MM.1S (cell line): Measurements from ENCODE around the gene CBLB.

Source experiments
- EZH2 ChIP-seq: fragments of 300-600 bp; sonication (generic); optimal IDR thresholded peaks from 2 replicates; pipeline ENCODE3; 2017; ENCODE audit warnings: low read depth, mild to moderate bottlenecking, antibody characterized with exemption, low read length, mixed read lengths
- EZH2phosphoT487 ChIP-seq: fragments of 300-600 bp; sonication (generic); IDR thresholded peaks from 2 replicates; pipeline ENCODE4 v1.6.1; 2018; ENCODE audit warnings: antibody characterized with exemption, low read length
- TF ChIP-seq, protein P1 (sequence below): fragments of 300-600 bp; sonication (generic); IDR thresholded peaks from 2 replicates; pipeline ENCODE4 v1.5.1; 2016; ENCODE audit warnings: antibody characterized with exemption, low read length, mixed read lengths

DNA sequence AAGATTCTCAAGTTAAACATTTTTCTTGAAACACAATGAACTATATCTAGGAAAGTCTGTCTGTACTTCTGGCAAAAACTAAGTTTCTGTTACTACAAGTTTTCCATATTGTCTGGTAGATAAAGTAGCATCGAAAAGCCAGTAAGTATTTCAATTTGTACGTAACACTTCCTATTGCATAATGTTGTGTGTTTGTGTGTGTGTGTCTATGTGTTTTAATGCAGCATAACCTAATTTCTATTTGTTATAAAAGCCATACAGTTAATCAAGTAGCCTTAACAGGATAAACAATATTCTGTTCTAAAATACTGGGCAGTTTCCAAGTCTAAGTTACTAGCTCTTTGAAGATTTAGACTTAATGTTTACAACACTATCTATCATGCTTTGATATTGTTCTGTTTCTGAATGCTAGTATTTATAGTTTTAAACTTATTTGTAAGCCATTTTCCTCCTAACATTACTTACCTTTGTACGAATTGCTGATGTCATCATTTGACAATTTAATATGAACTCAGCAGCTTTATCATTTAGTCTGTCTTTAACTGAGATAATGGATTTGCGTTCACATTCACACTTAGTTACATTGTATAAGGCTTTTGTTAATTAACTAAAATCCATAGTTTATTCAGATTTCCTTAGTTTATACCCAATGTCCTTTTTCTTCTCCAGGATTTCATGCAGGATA, 163.9 kb downstream of the CBLB start:
- TF ChIP-seq, protein P1, sequence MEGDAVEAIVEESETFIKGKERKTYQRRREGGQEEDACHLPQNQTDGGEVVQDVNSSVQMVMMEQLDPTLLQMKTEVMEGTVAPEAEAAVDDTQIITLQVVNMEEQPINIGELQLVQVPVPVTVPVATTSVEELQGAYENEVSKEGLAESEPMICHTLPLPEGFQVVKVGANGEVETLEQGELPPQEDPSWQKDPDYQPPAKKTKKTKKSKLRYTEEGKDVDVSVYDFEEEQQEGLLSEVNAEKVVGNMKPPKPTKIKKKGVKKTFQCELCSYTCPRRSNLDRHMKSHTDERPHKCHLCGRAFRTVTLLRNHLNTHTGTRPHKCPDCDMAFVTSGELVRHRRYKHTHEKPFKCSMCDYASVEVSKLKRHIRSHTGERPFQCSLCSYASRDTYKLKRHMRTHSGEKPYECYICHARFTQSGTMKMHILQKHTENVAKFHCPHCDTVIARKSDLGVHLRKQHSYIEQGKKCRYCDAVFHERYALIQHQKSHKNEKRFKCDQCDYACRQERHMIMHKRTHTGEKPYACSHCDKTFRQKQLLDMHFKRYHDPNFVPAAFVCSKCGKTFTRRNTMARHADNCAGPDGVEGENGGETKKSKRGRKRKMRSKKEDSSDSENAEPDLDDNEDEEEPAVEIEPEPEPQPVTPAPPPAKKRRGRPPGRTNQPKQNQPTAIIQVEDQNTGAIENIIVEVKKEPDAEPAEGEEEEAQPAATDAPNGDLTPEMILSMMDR = no peak
- TF ChIP-seq EZH2phosphoT487 (no peak), EZH2 (no peak)
